Hematopoietic multipotent progenitor cell treated with erythropoietin and hydrocortisone succinate and interleukin-3 and kit ligand, for 6 days (in vitro differentiated cells): ENCODE results near the gene PPP1R26.

ENCODE experiments used
- DNase-seq: peaks from one replicate; pipeline ENCODE4 v3.0.0-alpha.2; 2015

The PPP1R26 gene

DNA sequence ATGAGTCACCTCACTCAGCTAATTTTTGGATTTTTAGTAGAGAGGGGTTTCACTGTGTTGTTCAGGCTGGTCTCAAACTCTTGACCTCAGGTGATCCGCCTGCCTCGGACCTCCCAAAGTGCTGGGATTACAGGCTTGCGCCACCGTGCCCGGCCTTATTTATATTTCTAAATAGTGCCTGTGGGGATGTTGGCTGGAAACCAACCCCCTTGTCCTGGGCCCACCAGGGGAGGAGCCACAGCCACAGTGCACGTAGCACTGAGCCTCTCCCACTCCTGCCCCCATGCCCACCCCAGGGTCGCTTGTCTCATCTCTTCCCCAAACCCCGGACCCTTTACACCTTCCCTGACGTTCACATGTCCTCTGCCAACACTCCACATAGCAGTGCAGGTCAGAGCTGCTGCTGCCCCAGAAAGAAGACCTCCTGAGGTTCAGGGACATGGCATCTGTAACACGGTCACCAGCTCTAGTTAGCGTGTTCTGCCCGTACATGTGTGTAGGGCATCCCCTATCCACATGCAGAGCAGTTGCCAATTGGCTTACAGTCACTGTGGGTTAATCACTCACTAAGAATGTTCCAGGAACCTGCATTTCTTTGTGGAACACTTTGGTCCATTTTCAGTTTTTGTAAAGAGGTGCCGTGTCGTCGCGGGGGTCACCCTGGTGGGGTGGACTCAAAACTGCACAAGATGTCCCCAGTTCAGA, 10.7 kb downstream of the PPP1R26 start:
- DNase-seq: no peak

DNA sequence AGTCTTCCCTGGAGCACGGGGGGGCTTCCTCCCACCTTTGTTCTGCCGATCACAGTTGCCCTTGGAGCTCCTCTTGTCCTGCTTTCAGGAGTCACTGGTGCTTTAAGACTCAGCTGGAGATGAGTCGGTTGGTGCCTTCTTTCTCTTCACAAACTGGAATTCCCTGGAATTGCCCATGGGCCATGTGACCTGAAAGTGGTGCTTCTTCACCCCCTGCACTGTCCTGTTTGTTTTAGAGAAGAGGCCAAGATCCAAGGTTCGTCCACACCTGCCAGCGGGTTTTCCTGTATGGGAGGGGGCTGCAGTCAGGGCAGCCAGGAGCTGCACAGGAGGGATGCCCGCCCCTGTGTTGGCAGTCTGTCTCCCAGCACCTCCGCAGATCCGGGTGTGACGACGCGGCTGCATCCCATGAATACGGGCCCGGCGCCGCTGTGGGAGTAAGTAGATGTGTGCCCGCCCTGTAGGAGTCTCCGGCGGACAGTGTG, 11.4 kb downstream of the PPP1R26 start:
- DNase-seq: no peak

DNA sequence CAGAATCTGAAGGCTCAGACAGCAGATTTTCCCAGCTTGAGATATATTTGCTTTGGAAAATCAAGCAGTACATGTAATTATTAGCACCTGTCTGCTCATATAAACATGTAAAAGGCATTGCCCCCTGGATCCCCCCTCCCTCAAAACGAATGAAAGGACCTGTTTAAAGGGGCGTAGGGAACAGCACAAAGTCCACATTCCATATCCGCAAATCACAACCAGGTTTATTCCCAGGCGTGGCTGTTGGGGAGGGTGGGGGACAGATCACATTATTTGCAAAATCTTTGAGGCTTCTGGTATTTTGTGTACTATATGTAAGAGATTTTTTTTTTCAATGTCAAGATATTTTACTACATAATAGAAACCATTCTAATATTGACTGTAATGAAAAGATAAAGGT, 12.2 kb downstream of the PPP1R26 start:
- no peak for DNase-seq

DNA sequence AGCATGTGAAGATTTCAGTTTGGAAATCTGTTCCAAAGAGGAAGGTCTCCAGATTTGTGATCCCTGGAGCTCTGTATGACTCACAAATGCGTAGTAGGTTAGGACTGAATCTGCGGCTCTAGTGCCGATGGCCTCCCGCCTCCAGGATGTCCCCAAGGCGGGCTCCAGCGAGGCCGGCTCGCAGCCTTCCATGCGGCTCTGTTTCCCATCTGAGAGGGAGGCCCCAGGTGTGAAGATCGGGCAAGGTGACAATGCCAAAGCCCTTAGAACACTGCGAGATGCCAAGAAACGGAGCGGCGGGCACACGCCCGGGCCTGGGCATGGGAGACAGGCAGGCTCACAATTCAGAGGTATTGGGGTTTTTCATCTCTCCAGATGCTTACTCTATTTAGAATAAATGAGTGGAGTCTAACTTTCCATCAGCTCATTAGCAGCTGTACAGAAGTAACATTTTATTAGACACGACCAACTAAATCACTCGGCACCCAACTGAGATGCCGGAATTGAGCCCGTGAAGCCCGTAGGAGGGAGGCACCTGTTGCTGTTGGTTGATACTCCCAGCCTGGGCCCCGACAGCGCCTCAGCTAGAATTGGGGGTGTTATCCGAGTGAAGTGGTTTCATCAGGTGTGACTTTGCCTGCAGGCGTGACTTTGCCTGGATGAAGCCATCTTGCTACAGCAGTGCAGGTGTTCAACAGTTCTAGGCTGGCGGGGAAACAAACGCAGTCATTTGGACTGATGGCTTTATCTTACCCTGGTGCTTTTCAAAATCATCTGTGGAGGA, 13.5 kb downstream of the PPP1R26 start:
- DNase-seq: no peak

DNA sequence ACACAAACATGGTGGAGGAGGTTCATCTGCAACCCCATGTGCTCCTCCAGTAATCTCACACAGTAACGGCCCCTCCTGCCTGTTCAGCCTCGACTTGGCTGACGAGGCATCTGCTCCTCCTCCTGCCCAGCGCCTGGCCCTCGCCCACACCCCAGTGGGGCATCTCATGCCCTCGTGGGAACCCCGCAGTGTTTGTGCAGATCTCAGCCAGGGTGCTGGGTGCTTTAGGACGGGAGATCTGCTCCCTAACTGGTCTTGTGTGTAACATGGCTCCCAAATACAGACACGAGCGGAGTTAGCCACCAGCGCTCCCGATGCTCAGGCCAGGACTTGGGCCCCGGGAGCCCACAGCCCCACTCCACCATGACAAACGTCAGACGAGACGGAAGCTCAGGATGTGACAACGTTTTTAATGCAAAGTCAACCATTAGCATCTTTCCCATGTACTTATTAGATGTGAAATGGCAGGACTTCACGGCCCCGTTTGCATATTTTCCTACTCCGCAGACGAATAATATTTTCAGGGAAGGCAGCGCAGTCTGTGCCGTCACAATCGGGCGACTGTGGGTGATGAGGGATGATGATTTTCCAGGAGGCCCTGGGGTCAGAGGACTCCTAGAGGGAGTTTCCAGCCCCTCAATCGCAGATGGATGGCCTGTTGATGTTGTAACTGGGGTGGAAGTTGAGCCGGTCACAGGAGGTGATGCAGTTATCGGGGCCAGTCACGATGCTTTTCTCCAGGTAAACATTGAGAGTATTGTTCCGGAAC, 15.4 kb downstream of the PPP1R26 start:
- DNase-seq: no peak

DNA sequence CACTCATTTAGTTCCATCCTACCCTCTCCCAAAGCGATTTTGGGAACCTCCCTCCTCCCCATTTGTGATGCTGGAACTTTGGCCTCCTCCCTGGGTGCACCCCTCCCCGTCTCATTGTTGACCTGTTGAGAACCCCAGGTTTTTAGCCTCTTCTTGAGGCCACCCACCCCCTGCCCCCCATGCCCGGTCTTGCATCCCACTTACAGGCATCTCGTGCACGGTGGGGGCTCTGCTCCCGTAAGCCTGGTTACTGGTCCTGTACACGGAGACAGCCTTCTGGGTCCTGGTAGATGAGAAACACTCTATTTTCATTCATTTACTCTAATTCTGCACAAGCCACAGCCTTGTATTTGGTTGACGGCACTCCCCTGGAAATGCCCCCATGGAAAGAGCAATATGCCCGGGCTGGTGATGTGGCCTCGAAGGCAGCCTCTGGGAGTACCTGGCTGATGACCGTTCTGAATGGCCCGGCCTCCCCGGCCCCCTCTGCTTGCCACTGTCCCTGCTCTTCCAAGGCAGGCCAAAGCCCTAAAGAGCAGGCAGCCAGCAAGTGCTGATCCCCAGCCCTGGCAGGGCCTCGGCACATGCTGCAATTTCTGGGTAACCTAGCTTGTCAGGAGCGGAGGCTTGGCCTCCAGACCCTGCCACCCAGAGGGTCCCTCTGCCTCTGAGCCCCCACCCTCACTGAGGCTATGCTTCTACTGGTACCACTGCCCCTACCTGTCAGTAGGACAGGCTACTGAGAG, 19.0 kb downstream of the PPP1R26 start:
- no peak for DNase-seq

DNA sequence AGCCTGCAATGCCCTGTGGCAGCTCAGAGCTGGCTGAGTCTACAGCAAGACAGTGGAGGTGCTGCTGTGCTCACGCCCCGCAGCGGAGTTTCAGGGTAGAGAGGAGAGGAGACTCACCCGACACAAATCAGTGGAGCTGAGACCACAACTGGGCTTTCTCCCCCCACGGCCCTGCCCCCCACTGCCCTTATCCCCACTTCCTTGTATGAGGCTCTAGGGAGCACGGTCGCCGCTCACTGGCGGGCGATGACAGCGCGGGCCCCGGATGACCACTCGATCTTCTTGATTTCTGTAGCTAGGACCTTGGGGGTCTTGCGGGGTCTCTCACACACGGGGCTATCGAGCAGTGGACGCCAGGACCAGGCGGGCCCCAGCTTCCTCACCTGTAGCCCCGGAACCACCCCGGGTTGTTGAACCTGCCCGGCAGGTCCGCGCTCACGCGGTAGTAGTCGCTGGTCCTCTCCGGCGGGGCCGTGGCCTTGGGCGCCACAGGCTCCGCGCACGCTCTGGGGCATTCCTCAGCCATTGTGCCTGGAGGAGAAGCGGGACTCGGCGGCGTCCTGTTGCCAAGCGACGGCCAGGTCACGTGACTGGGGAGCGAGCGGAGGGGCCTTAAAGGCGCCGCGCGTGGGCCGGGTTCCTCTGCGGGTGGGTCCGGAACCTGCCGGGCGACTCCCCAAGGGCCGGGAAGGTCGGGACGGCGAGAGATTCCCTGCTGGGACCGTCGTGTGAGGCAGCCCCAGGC, 19.9 kb downstream of the PPP1R26 start:
- DNase-seq: peak; percentile 92

DNA sequence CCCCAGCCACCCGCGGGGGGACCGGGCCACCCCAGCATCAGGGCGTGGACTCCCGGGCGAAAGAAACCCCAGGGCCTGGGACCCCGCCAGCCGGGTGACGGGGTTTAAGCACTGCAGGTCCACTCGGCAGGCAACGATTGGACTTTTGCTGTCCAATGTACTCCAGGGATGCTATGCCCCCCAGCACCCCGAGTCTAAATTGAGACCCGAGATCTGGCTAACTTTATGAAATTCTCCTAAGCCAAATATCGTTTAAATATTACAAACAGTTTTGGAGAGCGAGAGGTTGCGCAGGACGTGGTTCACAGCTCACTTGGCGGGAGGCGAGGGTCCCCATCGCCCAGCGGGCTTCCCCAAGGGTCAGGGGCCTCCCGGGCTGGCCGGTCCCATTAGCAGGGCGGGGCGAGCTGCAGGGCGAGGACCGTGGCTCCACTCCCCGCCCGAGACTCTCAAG, 20.5 kb downstream of the PPP1R26 start:
- DNase-seq: no peak

DNA sequence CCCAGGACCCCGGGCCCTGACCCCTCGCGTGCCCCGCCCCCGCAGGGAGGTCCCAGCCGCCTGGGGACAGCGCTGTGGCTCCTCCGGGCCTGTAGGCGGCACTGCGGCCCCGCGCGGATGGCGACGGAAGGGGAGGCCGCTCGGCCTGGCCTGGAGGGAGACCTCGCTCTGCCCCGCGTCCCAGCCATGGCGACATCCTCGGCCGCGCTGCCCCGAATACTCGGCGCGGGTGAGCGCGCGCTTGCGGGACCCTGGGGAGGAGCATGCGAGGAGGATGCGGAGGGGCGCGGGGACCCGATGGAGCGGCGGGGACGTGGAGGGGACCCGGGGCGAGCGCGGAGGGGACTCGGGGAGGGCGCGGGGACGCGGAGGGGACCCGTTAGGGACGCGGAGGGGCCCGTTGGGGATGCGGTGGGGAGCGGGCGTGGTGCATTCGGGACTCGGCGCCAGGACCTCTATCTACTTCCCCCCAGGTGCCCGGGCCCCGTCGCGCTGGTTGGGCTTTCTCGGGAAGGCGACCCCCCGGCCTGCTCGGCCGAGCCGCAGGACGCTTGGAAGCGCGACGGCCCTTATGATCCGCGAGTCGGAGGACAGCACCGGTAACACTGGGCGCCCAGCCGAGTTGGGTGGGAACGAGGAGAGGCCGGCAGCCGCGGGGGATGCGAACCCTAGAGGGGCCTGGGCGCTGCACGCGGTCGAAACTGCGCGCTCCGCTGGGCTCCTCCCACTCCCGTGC, 21.1 kb downstream of the PPP1R26 start, which contains the start of gene MRPS2:
Gene MRPS2 (plus strand): TSS at position 158 of the 736 bp plus-strand sequence. CDS start 29 bp downstream, at position 187.
- DNase-seq: peak; percentile 91

DNA sequence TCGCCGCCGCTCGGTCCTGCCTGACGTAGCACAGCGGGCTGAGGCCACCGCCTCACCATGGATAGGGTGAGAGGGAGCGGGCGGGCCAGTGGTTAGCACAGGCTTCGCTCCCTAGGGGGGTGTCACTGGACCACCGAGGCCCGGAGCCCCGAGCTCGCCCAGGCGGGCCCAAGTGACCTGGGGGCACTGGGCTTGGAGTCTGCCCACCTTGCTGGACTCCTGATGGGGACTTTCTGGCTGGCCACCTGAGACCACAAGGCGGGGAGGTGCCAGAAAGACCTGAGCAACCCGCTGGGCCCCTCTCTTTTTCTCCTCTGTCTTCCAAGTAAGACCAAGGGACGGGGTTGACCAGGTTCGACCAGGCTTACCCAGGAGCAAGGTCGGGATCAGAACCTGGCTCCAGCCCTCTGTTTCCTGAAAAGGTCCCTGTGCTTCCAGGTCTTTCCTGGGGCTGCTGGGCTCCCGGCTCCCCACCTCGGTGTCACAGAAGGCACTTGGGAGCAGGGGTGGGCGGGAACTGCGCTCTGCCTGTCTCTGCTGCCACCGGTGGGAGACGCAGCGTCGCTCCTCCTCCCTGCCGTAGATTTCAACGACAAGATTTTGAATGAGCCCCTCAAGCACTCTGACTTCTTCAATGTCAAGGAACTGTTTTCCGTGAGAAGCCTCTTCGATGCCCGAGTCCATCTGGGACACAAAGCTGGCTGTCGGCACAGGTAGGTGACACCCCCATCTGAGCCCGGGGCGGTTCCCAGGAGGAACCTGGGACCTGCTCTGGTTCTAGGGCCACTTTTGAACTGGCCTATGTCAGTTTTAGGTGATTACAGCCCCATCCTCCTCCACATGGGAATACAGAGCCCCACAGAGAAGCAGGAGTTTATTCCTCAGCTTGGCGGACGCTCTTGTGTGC, 21.9 kb downstream of the PPP1R26 start:
- peak; percentile 86 for DNase-seq

DNA sequence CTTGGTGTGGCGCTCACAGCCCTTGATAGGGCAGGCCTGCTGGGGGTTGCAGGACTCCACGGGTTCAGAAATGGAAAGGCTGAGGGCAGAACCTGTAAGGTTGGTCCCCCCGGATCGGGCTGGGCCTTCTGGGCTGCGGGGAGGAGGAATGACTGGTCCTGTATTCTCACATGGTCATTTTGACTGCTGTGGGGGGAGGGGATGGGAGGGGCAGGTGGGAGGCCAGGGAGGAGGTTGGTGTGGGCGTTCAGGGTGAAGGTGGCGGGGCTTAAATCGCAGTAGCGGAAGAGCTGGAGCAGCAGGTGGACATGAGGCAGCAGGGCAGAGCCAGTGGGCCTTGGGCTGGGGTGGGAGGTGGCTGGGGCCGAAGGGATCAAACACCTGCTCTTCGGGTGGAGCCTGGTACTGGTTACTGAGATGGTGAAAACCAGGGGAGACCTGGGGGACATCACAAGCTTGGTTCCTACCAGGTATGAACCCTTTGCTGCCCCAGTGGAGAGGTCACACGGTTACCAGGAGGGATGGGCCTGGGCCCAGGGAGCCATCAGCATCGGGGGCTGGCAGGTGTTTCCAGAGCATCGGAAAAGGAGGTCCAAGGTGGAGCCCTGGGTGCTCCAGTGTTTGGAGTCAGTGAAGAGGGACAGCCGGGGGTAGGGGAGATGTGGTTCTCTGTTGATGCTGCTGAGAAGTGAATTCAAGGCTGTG, 22.7 kb downstream of the PPP1R26 start:
- DNase-seq: no peak

DNA sequence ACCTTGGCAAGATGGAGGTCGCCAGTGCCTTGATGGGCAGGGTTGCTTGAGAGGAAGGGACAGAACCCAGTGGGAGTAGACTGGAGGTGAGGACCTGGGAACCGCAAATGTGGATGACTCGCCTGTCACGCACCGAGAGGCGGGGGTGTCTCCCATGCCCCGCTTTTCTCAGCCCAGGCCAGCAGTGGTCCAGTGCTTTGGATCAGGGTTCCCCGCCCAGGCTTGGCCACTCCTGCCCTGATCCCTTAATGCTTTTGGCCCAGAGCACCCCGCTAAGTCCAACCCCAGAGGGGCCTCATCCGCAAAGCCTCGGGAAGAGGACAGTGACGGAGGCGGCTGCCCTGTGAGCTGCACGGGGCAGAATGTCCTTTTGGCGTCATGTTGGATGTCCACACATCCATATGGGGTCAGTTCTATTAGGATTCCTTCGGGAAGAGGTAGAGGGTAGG, 23.3 kb downstream of the PPP1R26 start:
- DNase-seq: no peak

DNA sequence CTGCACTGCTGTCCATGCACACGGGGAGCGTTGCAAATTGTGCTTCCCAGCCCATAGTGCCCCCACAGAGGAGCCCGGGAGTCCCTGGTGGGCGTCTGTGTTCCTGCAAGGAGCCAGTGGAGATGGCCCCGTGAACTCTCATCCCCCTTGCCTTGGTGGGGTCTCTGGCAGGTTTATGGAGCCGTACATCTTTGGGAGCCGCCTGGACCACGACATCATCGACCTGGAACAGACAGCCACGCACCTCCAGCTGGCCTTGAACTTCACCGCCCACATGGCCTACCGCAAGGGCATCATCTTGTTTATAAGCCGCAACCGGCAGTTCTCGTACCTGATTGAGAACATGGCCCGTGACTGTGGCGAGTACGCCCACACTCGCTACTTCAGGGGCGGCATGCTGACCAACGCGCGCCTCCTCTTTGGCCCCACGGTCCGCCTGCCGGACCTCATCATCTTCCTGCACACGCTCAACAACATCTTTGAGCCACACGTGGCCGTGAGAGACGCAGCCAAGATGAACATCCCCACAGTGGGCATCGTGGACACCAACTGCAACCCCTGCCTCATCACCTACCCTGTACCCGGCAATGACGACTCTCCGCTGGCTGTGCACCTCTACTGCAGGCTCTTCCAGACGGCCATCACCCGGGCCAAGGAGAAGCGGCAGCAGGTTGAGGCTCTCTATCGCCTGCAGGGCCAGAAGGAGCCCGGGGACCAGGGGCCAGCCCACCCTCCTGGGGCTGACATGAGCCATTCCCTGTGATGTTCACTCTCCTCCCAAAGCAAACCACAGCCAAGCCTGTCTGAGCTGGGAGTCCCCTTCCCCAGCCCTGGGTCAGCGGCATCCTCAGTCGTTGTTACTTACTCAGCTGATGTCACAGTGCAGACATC, 24.0 kb downstream of the PPP1R26 start:
- no peak for DNase-seq

DNA sequence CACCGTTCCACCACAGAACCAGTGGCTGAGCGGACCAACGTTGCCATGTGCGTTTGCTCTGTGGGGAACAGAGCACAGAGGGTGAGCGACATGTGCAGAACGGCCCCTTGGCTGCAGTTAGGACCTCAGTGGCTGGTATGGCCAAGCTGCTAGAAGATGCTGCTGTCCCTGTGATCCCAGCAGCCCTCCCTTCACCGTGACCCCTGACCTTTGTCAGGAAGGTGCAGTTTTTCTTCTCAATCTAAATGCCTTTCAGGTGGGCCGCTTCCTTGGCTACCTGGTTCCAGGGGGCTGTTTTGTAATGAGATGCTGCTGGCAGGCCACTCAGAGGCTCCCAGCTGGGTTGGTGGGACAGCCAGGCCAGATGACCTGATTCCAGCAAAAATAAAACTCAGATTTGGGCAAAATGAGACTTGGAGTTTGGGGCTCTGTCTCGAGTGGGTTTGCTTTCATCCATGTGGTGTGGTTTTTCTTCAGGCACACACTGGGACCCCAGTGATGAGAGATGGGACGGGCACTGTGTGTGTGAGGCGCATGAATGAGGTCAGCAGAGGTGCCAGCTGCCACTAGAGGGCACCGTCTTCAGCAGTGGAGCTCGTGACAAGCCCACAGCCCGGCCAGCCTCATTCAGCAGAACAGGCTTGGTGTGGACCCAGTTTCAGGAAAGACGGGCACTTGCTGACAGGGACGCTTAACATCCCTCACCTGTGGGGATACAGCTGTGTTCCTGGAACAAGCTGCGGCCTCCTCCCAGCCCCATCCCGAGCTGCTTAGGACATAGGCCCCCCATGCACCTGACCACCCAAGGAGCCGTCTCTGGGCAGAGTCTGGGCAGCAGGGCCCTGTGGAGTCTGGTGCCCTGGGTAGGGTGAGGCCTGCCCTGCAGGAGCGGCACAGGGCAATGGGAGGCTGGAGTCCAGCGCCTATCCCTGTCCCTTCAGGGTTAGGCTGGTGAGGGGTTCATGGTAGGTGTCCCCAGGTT, 25.0 kb downstream of the PPP1R26 start:
- DNase-seq: peak; percentile 86

DNA sequence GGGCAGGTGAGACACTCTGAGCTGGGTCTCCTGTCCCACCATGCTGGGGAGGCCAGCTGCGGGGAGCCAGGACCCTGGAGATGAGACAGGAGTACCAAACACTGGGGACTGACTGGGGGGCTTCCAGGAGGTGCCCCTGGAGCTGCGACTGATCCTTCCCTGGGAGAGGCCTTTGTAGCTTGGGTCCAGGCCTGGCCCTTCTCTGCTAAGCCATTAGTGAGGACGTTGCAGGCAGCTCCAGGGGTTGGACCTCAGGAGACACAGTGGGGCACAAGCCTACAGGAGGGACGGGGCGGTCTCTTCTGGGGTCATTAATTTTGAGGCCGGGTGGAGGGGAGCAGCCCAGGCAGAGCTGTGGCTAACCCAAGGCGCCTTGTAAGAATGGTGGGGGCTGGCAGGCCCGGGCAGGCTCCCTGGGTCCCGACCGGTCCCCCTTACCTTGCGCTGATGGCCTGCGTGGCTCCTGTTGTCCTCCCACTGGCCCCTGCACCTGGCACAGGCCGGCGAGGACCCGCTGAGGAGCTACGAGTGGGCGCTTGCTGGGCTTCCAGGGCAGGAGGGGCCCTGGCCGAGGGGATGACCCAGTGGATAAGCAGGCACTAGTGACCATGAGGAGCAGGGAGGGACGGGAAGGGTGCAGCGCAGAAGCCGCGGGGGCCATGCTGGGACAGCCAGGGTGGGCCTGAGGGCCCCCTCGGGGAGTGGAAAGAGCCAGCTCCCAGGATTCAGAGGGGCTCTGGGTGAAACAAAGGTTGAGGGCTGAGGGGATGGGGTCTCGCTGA, 26.0 kb downstream of the PPP1R26 start:
- no peak for DNase-seq
